Tibial nerve (tissue), 4 donors: ENCODE results near the gene RELB. TPM values are rescaled to one million over a fixed set of nuclear protein-coding genes. Genes with fewer than 3 reads are reported as not detected.

Source experiments
- DNase-seq, 2 donors: peaks; one replicate each; pipeline ENCODE4 v3.0.0-alpha.2; 2019; ENCODE audit warnings: low spot score in 2 of 2
- H3K27ac ChIP-seq, 4 donors: fragments of 200-600 bp; sonication (generic) in 3 of 4; one replicate each; pipeline ENCODE4 v1.5.1; 2017 to 2019; ENCODE audit warnings: mild to moderate bottlenecking in 1 of 4
- H3K27me3 ChIP-seq, 2 donors: fragments of 200-600 bp; sonication (generic) in 1 of 2; one replicate each; pipeline versions ENCODE4 v1.5.1 to v1.6.0; 2017 to 2019
- H3K36me3 ChIP-seq, 3 donors: fragments of 200-600 bp; sonication (generic); one replicate each; pipeline ENCODE4 v1.5.1; 2018 to 2019
- H3K4me1 ChIP-seq, 4 donors: fragments of 200-600 bp; sonication (generic) in 3 of 4; one replicate each; pipeline ENCODE4 v1.5.1; 2017 to 2019
- H3K4me3 ChIP-seq, 4 donors: fragments of 200-600 bp; sonication (generic) in 3 of 4; one replicate each; pipeline ENCODE4 v1.5.1; 2017 to 2019; ENCODE audit warnings: mild to moderate bottlenecking in 1 of 4, moderate library complexity in 1 of 4
- H3K9me3 ChIP-seq, 4 donors: fragments of 200-600 bp; sonication (generic) in 3 of 4; one replicate each; pipeline ENCODE4 v1.5.1; 2017 to 2019
- CTCF ChIP-seq, 5 experiments: fragments of 200-600 bp in 3 of 5; fragments of 450-650 bp in 2 of 5; sonication (generic) in 3 of 5; IDR thresholded peaks; one replicate each; pipeline ENCODE4 v1.5.1; 2016 to 2019; ENCODE audit warnings: antibody characterized with exemption in 5 of 5, mild to moderate bottlenecking in 3 of 5, moderate library complexity in 2 of 5
- EP300 ChIP-seq, 2 donors: sonication (generic); formaldehyde crosslinking; IDR thresholded peaks; one replicate each; pipeline ENCODE4 v1.6.1; 2017; ENCODE audit warnings: antibody characterized with exemption in 2 of 2, mild to moderate bottlenecking in 1 of 2
- POLR2A ChIP-seq, 2 donors: fragments of 450-650 bp; IDR thresholded peaks; one replicate each; pipeline ENCODE4 v1.6.1; 2017; ENCODE audit warnings: antibody characterized with exemption in 2 of 2, mild to moderate bottlenecking in 2 of 2, moderate library complexity in 2 of 2
- WGBS, 2 donors: methylation state at CpG; one replicate each; pipeline ENCODE4 v1.1.5; 2018; 5-methylcytosine and 5-hydroxymethylcytosine counted together
- total RNA-seq, 4 donors: library from RNA; depleted of rRNA; stranded (reverse); fragments of >200 nt; gene quantifications; one replicate each; pipeline ENCODE4 v1.1.0, GENCODE V29; 2016

RELB gene
- total RNA-seq, 4 donors from 2014 or later: 4.2 to 14.9 (median 9.9) TPM

GRCh38 chr19:45003485-45003884 lies 2.2 kb downstream of the RELB start:
- no peak for DNase-seq
- no peak overlapping the region for H3K4me3 ChIP-seq
- 94 to 97% methylated on average over 4 of the region's 4 CpGs for WGBS, 2 donors
- no peak overlapping the region for H3K27ac ChIP-seq
- no peaks in the 10 kb centered on the region for H3K9me3 ChIP-seq
- H3K36me3 ChIP-seq: peaks cover 0 to 39% (median 0%) of the 10 kb centered on the region in 3 donors
- no peak for TF ChIP-seq CTCF (IDR thresholded peaks at IDR 0.05)
- TF ChIP-seq POLR2A (IDR thresholded peaks at IDR 0.05): no peak
- TF ChIP-seq EP300 (IDR thresholded peaks at IDR 0.05): no peak
- no peaks in the 10 kb centered on the region for H3K27me3 ChIP-seq
- H3K4me1 ChIP-seq: peaks cover 0 to 15% (median 7%) of the 10 kb centered on the region in 4 donors

DNA sequence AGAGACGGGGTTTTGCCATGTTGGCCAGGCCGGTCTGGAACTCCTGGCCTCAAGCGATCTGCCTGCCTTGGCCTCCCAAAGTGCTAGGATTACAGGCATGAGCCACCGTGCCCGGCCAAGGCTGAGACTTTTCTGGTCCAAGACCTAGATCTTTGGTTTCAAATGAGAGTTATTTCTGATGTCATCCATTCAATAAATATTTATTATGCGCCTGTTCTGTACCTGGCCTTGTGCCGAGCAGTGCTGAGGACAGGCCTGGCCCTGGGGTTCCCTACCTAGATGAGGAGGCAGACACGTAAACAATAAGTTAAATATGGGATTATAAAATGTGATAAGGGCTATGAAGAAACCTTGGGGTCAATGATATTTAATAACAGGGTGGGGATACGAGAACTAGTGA lies 4.5 kb downstream of the RELB start:
- Histone ChIP-seq H3K4me3 (no peak overlapping the region), H3K27ac (peak overlapping the region in 1 of 4 donors; percentile 53), H3K27me3 (no peaks in the 10 kb centered on the region), H3K4me1 (peaks cover 0 to 12% (median 7%) of the 10 kb centered on the region in 4 donors), H3K9me3 (no peaks in the 10 kb centered on the region), H3K36me3 (peaks cover 0 to 58% (median 0%) of the 10 kb centered on the region in 3 donors)
- 84 to 88% methylated on average over 9 of the region's 9 CpGs for WGBS, 2 donors
- DNase-seq: no peak
- TF ChIP-seq POLR2A (IDR thresholded peaks at IDR 0.05): no peak
- TF ChIP-seq CTCF (IDR thresholded peaks at IDR 0.05): no peak
- no peak for TF ChIP-seq EP300 (IDR thresholded peaks at IDR 0.05)

DNA sequence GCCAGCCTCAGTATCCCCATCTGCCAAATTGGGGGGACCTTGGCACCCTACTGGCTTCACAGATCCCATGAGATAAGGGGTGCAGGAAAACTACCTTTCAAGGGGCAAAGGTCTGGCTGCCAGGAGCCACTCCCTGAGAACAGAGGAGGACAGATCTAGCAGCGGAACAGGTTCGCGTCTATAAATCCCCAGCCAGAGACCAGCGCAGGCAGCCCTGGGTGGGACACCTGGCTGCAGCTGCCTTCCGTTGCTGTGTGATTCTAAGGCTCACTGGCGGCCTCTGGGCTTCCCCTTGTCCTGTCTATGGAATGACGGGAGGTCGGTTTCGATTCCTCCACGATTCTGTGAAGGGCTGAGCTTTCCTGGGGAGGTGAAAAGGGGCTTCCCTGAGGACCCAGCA lies 7.3 kb downstream of the RELB start:
- Histone ChIP-seq H3K27me3 (no peaks in the 10 kb centered on the region), H3K9me3 (no peaks in the 10 kb centered on the region), H3K4me3 (no peak overlapping the region), H3K27ac (peak overlapping the region in 1 of 4 donors; percentile 40), H3K36me3 (peaks cover 0 to 76% (median 0%) of the 10 kb centered on the region in 3 donors), H3K4me1 (no peaks in the 10 kb centered on the region)
- no peak for TF ChIP-seq POLR2A (IDR thresholded peaks at IDR 0.05)
- no peak for TF ChIP-seq CTCF (IDR thresholded peaks at IDR 0.05)
- TF ChIP-seq EP300 (IDR thresholded peaks at IDR 0.05): no peak
- WGBS, 2 donors: 60 to 69% methylated on average over 10 of the region's 10 CpGs
- no peak for DNase-seq

DNA sequence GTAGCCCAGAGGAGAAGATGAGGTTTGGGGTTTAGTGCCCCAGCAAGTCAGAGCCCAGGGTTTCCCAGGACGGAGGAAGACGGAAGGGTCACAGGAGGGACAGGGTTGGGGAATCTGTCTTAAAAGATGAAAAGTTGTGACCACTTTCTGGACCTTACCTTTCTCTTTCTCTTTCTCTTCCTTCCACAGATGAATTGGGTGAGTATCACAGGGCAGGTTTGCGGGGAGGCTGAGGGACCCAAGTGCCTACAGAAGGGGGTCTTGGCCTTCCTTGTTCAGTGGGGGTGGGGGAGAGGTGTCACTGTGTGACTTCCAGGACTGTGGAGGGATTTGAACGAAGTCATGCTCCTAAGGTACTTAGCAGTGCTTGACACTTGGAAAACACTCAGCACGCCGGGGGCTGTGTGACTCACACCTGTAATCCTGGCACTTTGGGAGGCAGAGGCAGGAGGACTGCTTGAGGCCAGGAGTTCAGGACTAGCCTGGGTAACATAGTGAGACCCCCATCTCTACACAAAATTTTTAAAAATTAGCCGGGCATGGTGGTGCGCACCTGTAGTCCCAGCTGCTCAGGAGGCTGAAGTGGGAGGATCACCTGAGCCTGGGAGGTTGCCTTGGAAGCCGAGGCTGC lies 8.5 kb downstream of the RELB start:
- Histone ChIP-seq H3K27ac (no peak overlapping the region), H3K4me1 (no peaks in the 10 kb centered on the region), H3K27me3 (no peaks in the 10 kb centered on the region), H3K4me3 (no peak overlapping the region), H3K9me3 (no peaks in the 10 kb centered on the region), H3K36me3 (peaks cover 0 to 79% (median 5%) of the 10 kb centered on the region in 3 donors)
- no peak for DNase-seq
- TF ChIP-seq CTCF (IDR thresholded peaks at IDR 0.05) (no peak), POLR2A (IDR thresholded peaks at IDR 0.05) (no peak), EP300 (IDR thresholded peaks at IDR 0.05) (no peak)
- WGBS, 2 donors: 86 to 92% methylated on average over 9 of the region's 9 CpGs

DNA sequence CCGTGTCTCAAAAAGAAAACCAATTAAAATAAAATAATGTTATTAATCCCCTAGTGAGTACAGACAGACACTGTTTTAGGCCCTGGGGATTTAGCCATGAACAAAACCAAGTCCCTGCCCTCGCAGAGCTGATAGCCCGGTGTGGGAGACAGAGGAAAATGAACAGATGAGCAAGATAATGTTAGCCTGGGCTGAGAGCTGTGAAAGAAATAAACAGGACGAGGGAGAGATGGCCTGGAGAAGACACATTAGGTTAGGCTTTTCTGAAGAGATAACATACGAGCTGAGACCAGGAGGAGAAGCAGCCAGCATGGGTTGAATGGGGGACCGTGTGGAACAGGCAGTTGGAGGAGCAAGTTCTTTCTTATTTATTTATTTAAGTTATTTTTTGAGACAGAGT lies 9.0 kb downstream of the RELB start:
- H3K27ac ChIP-seq: no peak overlapping the region
- no peaks in the 10 kb centered on the region for H3K9me3 ChIP-seq
- no peaks in the 10 kb centered on the region for H3K4me1 ChIP-seq
- WGBS, 2 donors: 66 to 67% methylated on average over 6 of the region's 6 CpGs
- H3K4me3 ChIP-seq: no peak overlapping the region
- H3K27me3 ChIP-seq: no peaks in the 10 kb centered on the region
- peaks cover 0 to 81% (median 5%) of the 10 kb centered on the region in 3 donors for H3K36me3 ChIP-seq
- no peak for DNase-seq
- no peak for TF ChIP-seq CTCF (IDR thresholded peaks at IDR 0.05)
- TF ChIP-seq POLR2A (IDR thresholded peaks at IDR 0.05): no peak
- TF ChIP-seq EP300 (IDR thresholded peaks at IDR 0.05): no peak
